GM12878 (cell line): ENCODE measurements around the gene AIF1L. TPM values are rescaled to one million over a fixed set of nuclear protein-coding genes. Genes with fewer than 3 reads are reported as not detected.

ENCODE experiments used
- ATAC-seq: fragments of 200-7000 bp; cut with Tn5 transposase; 3 replicates; pipeline ENCODE4 v1.9.1; 2020; ENCODE audit warnings: mild to moderate bottlenecking, moderate library complexity
- BruUV-seq: library from RNA; stranded (reverse); fragments of 400-500 nt; replicated peaks from 2 replicates; lab custom pipeline; 2021; lab: Mats Ljungman, UMichigan
- CTCF ChIA-PET: fragments of 300-600 bp; sonication (Branson Sonifier 250); formaldehyde crosslinking; extraction: SDS; loops from one replicate; lab custom pipeline; 2021; ENCODE audit warnings: inconsistent platforms; lab: Yijun Ruan, JAX
- POLR2A ChIA-PET: fragments of 350-600 bp; formaldehyde crosslinking; extraction: SDS; loops from one replicate; lab custom pipeline; 2021; ENCODE audit warnings: inconsistent platforms; lab: Charles Lee
- RAD21 ChIA-PET: fragments of 300-600 bp; sonication (Branson Sonifier 250); formaldehyde crosslinking; loops from one replicate; lab custom pipeline; 2023; ENCODE audit warnings: antibody characterized with exemption; ENCODE audit not compliant: unreplicated experiment; lab: Charles Lee
- SMC1A ChIA-PET: fragments of 300-600 bp; sonication (Branson Sonifier 250); formaldehyde crosslinking; loops from one replicate; lab custom pipeline; 2023; ENCODE audit not compliant: unreplicated experiment, uncharacterized antibody; lab: Charles Lee
- DNase-seq: peaks from one replicate; pipeline ENCODE4 v3.0.0-alpha.2; 2011; ENCODE audit warnings: low read depth, low spot score
- FAIRE-seq: peaks from 3 replicates; lab custom pipeline; 2011; peaks lifted over from hg19 to GRCh38; lab: Jason Lieb, UNC
- H2AFZ ChIP-seq: 2 replicates; pipeline ENCODE4 v1.6.0; 2011; ENCODE audit warnings: low read depth, low read length, control low read depth; ENCODE audit not compliant: control insufficient read depth
- H3K27ac ChIP-seq: 2 replicates; pipeline ENCODE4 v1.5.1; 2011; ENCODE audit warnings: control low read depth; ENCODE audit not compliant: control insufficient read depth, insufficient read depth
- H3K27me3 ChIP-seq, 2 experiments: replicated peaks in 1 of 2; 2 replicates each; pipeline versions ENCODE4 v1.6.0 to v1.6.1; 2011; ENCODE audit warnings: low read length in 1 of 2; ENCODE audit not compliant: control insufficient read depth in 2 of 2, insufficient read depth in 2 of 2
- H3K36me3 ChIP-seq, 2 experiments: 2 replicates each; pipeline ENCODE4 v1.5.1; 2011; ENCODE audit warnings: low read length in 1 of 2; ENCODE audit not compliant: control insufficient read depth in 2 of 2, insufficient read depth in 2 of 2
- H3K4me1 ChIP-seq: 2 replicates; pipeline ENCODE4 v1.6.1; 2011; ENCODE audit warnings: mild to moderate bottlenecking, low read length, moderate library complexity, mixed read lengths; ENCODE audit not compliant: control insufficient read depth, insufficient read depth
- H3K4me2 ChIP-seq: 2 replicates; pipeline ENCODE4 v1.6.0; 2011; ENCODE audit warnings: control low read depth; ENCODE audit not compliant: control insufficient read depth, insufficient read depth
- H3K4me3 ChIP-seq: fragments of 200-600 bp; sonication (generic); 2 replicates; pipeline ENCODE4 v1.5.1; 2016
- H3K79me2 ChIP-seq: 2 replicates; pipeline ENCODE4 v1.6.0; 2011; ENCODE audit warnings: low read length; ENCODE audit not compliant: control insufficient read depth, insufficient read depth
- H3K9ac ChIP-seq: 2 replicates; pipeline ENCODE4 v1.8.0; 2011; ENCODE audit warnings: low read length, control low read depth, mixed read lengths; ENCODE audit not compliant: control insufficient read depth, insufficient read depth
- H3K9me3 ChIP-seq: replicated peaks from 3 replicates; pipeline ENCODE4 v1.5.1; 2011; ENCODE audit warnings: mild to moderate bottlenecking, low read length; ENCODE audit not compliant: control insufficient read depth, insufficient read depth
- H4K20me1 ChIP-seq: 2 replicates; pipeline ENCODE4 v1.6.0; 2011; ENCODE audit not compliant: control insufficient read depth, insufficient read depth
- CEBPB ChIP-seq, 2 experiments: fragments of 150-350 bp in 1 of 2; IDR thresholded peaks; 2 replicates each; pipeline ENCODE4 v1.6.1; 2012 to 2014; ENCODE audit warnings: low read depth in 2 of 2, low read length in 2 of 2, borderline replicate concordance in 1 of 2, inconsistent platforms in 1 of 2
- IKZF2 ChIP-seq, 2 experiments: fragments of 450-650 bp; IDR thresholded peaks; 2 replicates each; pipeline ENCODE4 v1.6.1; 2017; ENCODE audit warnings: mild to moderate bottlenecking in 2 of 2, moderate library complexity in 2 of 2
- LARP7 ChIP-seq: fragments of 450-650 bp; IDR thresholded peaks from 2 replicates; pipeline ENCODE4 v1.6.1; 2017; ENCODE audit warnings: mild to moderate bottlenecking
- PML ChIP-seq: IDR thresholded peaks from 2 replicates; pipeline ENCODE4 v1.6.1; 2012; ENCODE audit warnings: low read length, inconsistent platforms
- ZNF207 ChIP-seq: fragments of 450-650 bp; IDR thresholded peaks from 2 replicates; pipeline ENCODE4 v1.6.1; 2014; ENCODE audit warnings: antibody characterized with exemption, mild to moderate bottlenecking, borderline replicate concordance
- WGBS: methylation state at CpG from one replicate; pipeline ENCODE4 v1.1.6; 2016; ENCODE audit warnings: low lambda C conversion rate; ENCODE audit not compliant: insufficient replicate concordance, insufficient coverage; ENCODE audit errors: missing lambda C conversion rate; 5-methylcytosine and 5-hydroxymethylcytosine counted together
- in situ Hi-C: fragments of 300-500 bp; cut with MboI; formaldehyde crosslinking; loops from 9 replicates; pipeline ENCODE4 v1.14.3; 2018; ENCODE audit warnings: mixed read lengths
- intact Hi-C: fragments of 100-400 bp; cut with micrococcal nuclease; formaldehyde crosslinking; loops from one replicate; pipeline ENCODE4 v1.14.2; 2022; ENCODE audit not compliant: unreplicated experiment
- polyA plus RNA-seq, 11 experiments: library from polyadenylated mRNA; depleted of rRNA in 4 of 11; unstranded in 6 of 11; stranded (reverse) in 5 of 11; fragments of >200 nt; fragmentation: Nextera tagmentation in 4 of 11; fragmentation: Illumina TruSeq in 1 of 11; extraction: Ambion mirVana in 4 of 11; extraction: Trizol in 1 of 11; gene quantifications; 1 replicate in 1 of 11; 2 replicates in 10 of 11; pipeline versions ENCODE4 v1.2.1 to v1.2.3, GENCODE V29; 2011 to 2016; ENCODE audit warnings: inconsistent platforms in 2 of 11, missing spikeins in 2 of 11, low read depth in 1 of 11
- total RNA-seq, 4 experiments: library from RNA; depleted of rRNA in 3 of 4; stranded (reverse); fragments of >200 nt in 3 of 4; fragmentation: Illumina TruSeq in 1 of 4; extraction: Trizol in 1 of 4; gene quantifications; 2 replicates each; pipeline versions ENCODE4 v1.2.1 to v1.2.3, GENCODE V29; 2013 to 2021
- TF ChIP-seq, protein P1 (sequence below): fragments of 450-650 bp; IDR thresholded peaks from 2 replicates; pipeline ENCODE4 v1.6.1; 2014; ENCODE audit warnings: mild to moderate bottlenecking

Gene AIF1L
- total and polyA plus RNA-seq, 10 of the 15 experiments (the other 5 are each of a cell fraction or from before 2014, with no cell fraction given), result 0.07 to 0.15 (median 0.08) TPM; not detected in 7

DNA sequence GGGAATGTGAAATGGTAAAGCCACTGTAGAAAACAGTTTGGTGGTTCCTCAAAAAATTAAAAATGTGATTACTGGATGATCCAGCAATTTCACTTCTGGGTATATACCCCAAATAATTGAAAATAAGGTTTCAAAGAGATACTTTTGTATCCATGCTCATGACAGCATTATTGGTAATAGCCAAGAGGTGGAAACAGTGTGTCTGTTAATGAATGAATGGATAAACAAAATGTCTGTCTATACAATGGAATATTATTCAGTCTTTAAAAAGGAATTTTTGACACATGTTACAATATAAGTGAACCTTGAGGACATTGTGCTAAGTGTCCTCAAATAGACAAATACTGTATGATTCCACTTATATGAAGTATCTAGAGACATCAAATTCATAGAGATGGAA lies 69.2 kb downstream of the AIF1L start:
- in situ Hi-C loops (no loop called here), intact Hi-C loops (no loop called here)
- Histone ChIP-seq H3K36me3 (peaks cover 5 to 37% of the 10 kb centered on the region in 2 experiments), H3K9ac (no peak overlapping the region), H3K79me2 (no peaks in the 10 kb centered on the region), H3K4me1 (no peaks in the 10 kb centered on the region), H4K20me1 (no peaks in the 10 kb centered on the region), H3K9me3 (no peaks in the 10 kb centered on the region), H3K27me3 (no peaks in the 10 kb centered on the region), H3K4me2 (no peak overlapping the region), H3K27ac (no peak overlapping the region), H2AFZ (no peak overlapping the region), H3K4me3 (no peak overlapping the region)
- ChIA-PET POLR2A (interaction anchor here (0.6 kb wide), 1 partner anchor 563 kb away, joined by 6 read pairs; no protein-coding TSS in a partner anchor), SMC1A (no interaction called here), RAD21 (interaction anchor here (1.1 kb wide), 1 partner anchor 12 kb away, joined by 4 read pairs; no protein-coding TSS in a partner anchor), CTCF (interaction anchor here (1.7 kb wide), 1 partner anchor 184 kb away, joined by 3 read pairs; no protein-coding TSS in a partner anchor)
- ATAC-seq (no peak), DNase-seq (no peak), FAIRE-seq (peak; percentile 41)
- BruUV-seq, result TSS peak; percentile 28
- TF ChIP-seq ZNF207 (no peak), CEBPB (IDR thresholded peaks at IDR 0.05; ENCODE audit: borderline replicate concordance in 1 of 2, low read depth in 2 of 2, low read length in 2 of 2) (no peak)
- TF ChIP-seq, protein P1, sequence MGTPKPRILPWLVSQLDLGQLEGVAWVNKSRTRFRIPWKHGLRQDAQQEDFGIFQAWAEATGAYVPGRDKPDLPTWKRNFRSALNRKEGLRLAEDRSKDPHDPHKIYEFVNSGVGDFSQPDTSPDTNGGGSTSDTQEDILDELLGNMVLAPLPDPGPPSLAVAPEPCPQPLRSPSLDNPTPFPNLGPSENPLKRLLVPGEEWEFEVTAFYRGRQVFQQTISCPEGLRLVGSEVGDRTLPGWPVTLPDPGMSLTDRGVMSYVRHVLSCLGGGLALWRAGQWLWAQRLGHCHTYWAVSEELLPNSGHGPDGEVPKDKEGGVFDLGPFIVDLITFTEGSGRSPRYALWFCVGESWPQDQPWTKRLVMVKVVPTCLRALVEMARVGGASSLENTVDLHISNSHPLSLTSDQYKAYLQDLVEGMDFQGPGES, result no peak

GRCh38 chr9:131167146-131167692 lies 70.9 kb downstream of the AIF1L start:
- in situ Hi-C loops, result no loop called here
- POLR2A ChIA-PET, result no interaction called here
- RAD21 ChIA-PET, result interaction anchor here (0.6 to 1.7 kb wide), 2 partner anchors 28 to 111 kb away, joined by 3 to 5 read pairs; no protein-coding TSS in a partner anchor

More at GRCh38 chr9:131167146-131167692, 70.9 kb downstream of the AIF1L start:
- no peak for FAIRE-seq
- Histone ChIP-seq H4K20me1 (no peaks in the 10 kb centered on the region), H3K4me3 (no peak overlapping the region), H2AFZ (no peak overlapping the region), H3K9ac (no peak overlapping the region), H3K4me1 (no peaks in the 10 kb centered on the region), H3K9me3 (no peaks in the 10 kb centered on the region), H3K36me3 (peaks cover 8 to 27% of the 10 kb centered on the region in 2 experiments), H3K79me2 (no peaks in the 10 kb centered on the region), H3K4me2 (no peak overlapping the region), H3K27ac (no peak overlapping the region), H3K27me3 (no peaks in the 10 kb centered on the region)
- intact Hi-C loops, result no loop called here
- DNase-seq, result no peak
- ATAC-seq, result no peak
- CTCF ChIA-PET, result interaction anchor here (1.1 to 1.8 kb wide), 6 partner anchors 9 to 169 kb away, joined by 3 to 7 read pairs (median 4); no protein-coding TSS in a partner anchor
- WGBS, result 94% methylated on average over 6 of the region's 6 CpGs
- no TSS peak for BruUV-seq
- SMC1A ChIA-PET, result interaction anchor here (1.1 to 4.0 kb wide), 2 partner anchors 11 kb away, joined by 3 to 20 read pairs; no protein-coding TSS in a partner anchor
- TF ChIP-seq IKZF2 (IDR thresholded peaks at IDR 0.05) (no peak), LARP7 (no peak), PML (no peak)
